SK-N-SH (cell line): Measurements from ENCODE around the gene CDCA8. TPM values are rescaled to one million over a fixed set of nuclear protein-coding genes. Genes with fewer than 3 reads are reported as not detected.

Experiments
- CTCF ChIA-PET: fragments of 300-600, 350-600 bp; formaldehyde crosslinking; extraction: SDS; loops from one replicate; lab custom pipeline; 2021; lab: Yijun Ruan, JAX
- POLR2A ChIA-PET: fragments of 350-600 bp; sonication (Branson Sonifier 250); formaldehyde crosslinking; extraction: SDS; loops from one replicate; lab custom pipeline; 2020; ENCODE audit warnings: antibody characterized with exemption, inconsistent platforms; lab: Yijun Ruan, JAX
- DNase-seq: peaks from one replicate; pipeline ENCODE4 v3.0.0; 2012
- H2AFZ ChIP-seq: fragments of 200-600 bp; sonication (generic); 2 replicates; pipeline ENCODE4 v1.8.1; 2016; ENCODE audit warnings: antibody characterized with exemption, mild to moderate bottlenecking, low read depth
- H3F3A ChIP-seq: fragments of 200-600 bp; sonication (generic); replicated peaks from 2 replicates; pipeline ENCODE3; 2016; ENCODE audit warnings: antibody characterized with exemption, mild to moderate bottlenecking; ENCODE audit not compliant: insufficient read depth
- H3K27ac ChIP-seq, 2 experiments: fragments of 200-500 bp in 1 of 2; fragments of 200-600 bp in 1 of 2; sonication (Bioruptor generic) in 1 of 2; sonication (generic), shearing (Covaris generic) in 1 of 2; 2 replicates each; pipeline versions ENCODE4 v1.5.1 to v1.6.1; 2014 to 2016; ENCODE audit warnings: low read depth in 2 of 2, inconsistent platforms in 1 of 2, low read length in 1 of 2, mild to moderate bottlenecking in 1 of 2, mixed read lengths in 1 of 2
- H3K27me3 ChIP-seq: fragments of 200-600 bp; sonication (generic), shearing (Covaris generic); 2 replicates; pipeline ENCODE4 v1.6.1; 2016; ENCODE audit warnings: mixed run types; ENCODE audit not compliant: insufficient read depth
- H3K36me3 ChIP-seq, 2 experiments: fragments of 200-500 bp in 1 of 2; fragments of 200-600 bp in 1 of 2; sonication (Bioruptor generic) in 1 of 2; sonication (generic) in 1 of 2; replicated peaks in 1 of 2; 2 replicates each; pipeline versions ENCODE3 to v1.5.1; 2014 to 2016; ENCODE audit warnings: low read length in 1 of 2, mild to moderate bottlenecking in 1 of 2; ENCODE audit not compliant: insufficient read depth in 2 of 2, control insufficient read depth in 1 of 2
- H3K4me1 ChIP-seq, 2 experiments: fragments of 200-500 bp in 1 of 2; fragments of 200-600 bp in 1 of 2; sonication (Bioruptor generic) in 1 of 2; sonication (generic), shearing (Covaris generic) in 1 of 2; 2 replicates each; pipeline versions ENCODE4 v1.5.1 to v1.6.1; 2014 to 2016; ENCODE audit warnings: low read depth in 1 of 2, low read length in 1 of 2, mixed run types in 1 of 2; ENCODE audit not compliant: insufficient read depth in 2 of 2, control insufficient read depth in 1 of 2
- H3K4me2 ChIP-seq: fragments of 200-600 bp; sonication (generic), shearing (Covaris generic); 2 replicates; pipeline ENCODE4 v1.6.1; 2017; ENCODE audit warnings: mixed run types
- H3K4me3 ChIP-seq, 2 experiments: fragments of 200-500 bp in 1 of 2; fragments of 200-600 bp in 1 of 2; sonication (Bioruptor generic) in 1 of 2; sonication (generic), shearing (Covaris generic) in 1 of 2; 2 replicates each; pipeline versions ENCODE4 v1.5.1 to v1.8.1; 2014 to 2016; ENCODE audit warnings: low read depth in 2 of 2, inconsistent platforms in 1 of 2, low read length in 1 of 2, mild to moderate bottlenecking in 1 of 2, mixed read lengths in 1 of 2, moderate library complexity in 1 of 2
- H3K79me2 ChIP-seq: fragments of 200-600 bp; sonication (generic); 2 replicates; pipeline ENCODE4 v1.8.1; 2017; ENCODE audit warnings: mild to moderate bottlenecking; ENCODE audit not compliant: insufficient read depth
- H3K9ac ChIP-seq: fragments of 200-600 bp; sonication (generic); 2 replicates; pipeline ENCODE4 v1.6.1; 2017; ENCODE audit warnings: mixed run types
- H3K9me2 ChIP-seq: fragments of 200-600 bp; sonication (generic); 2 replicates; pipeline ENCODE4 v1.6.1; 2017; ENCODE audit warnings: mixed run types
- H3K9me3 ChIP-seq: fragments of 200-600 bp; sonication (generic); 2 replicates; pipeline ENCODE4 v1.6.1; 2017; ENCODE audit warnings: mixed run types, mild to moderate bottlenecking, moderate library complexity
- H4K20me1 ChIP-seq: fragments of 200-600 bp; sonication (generic); 2 replicates; pipeline ENCODE4 v1.6.1; 2017; ENCODE audit warnings: mild to moderate bottlenecking, mixed run types; ENCODE audit not compliant: insufficient read depth
- CHD2 ChIP-seq: fragments of 150-350 bp; IDR thresholded peaks from 2 replicates; pipeline ENCODE4 v1.6.1; 2018; ENCODE audit warnings: low read length; ENCODE audit not compliant: partially characterized antibody
- CTCF ChIP-seq: fragments of 200-600 bp; sonication (generic); IDR thresholded peaks from 2 replicates; pipeline ENCODE4 v1.6.1; 2017; ENCODE audit warnings: antibody characterized with exemption, mild to moderate bottlenecking, moderate library complexity
- ELF1 ChIP-seq: IDR thresholded peaks from 2 replicates; pipeline ENCODE4 v1.4.0; 2012
- EP300 ChIP-seq, 2 experiments: IDR thresholded peaks; 2 replicates each; pipeline versions ENCODE4 v1.4.0 to v1.6.1; 2012; ENCODE audit warnings: borderline replicate concordance in 1 of 2, low read depth in 1 of 2, low read length in 1 of 2
- FOSL2 ChIP-seq: IDR thresholded peaks from 2 replicates; pipeline ENCODE4 v1.4.0; 2012; ENCODE audit warnings: low read depth, mild to moderate bottlenecking, moderate library complexity, borderline replicate concordance
- GABPA ChIP-seq: IDR thresholded peaks from 2 replicates; pipeline ENCODE4 v1.4.0; 2012; ENCODE audit warnings: low read depth, mild to moderate bottlenecking
- JUND ChIP-seq: IDR thresholded peaks from 2 replicates; pipeline ENCODE4 v1.4.0; 2012
- MAX ChIP-seq: IDR thresholded peaks from 2 replicates; pipeline ENCODE4 v1.4.0; 2012; ENCODE audit warnings: low read depth
- MXI1 ChIP-seq: IDR thresholded peaks from 2 replicates; pipeline ENCODE4 v1.6.1; 2012; ENCODE audit warnings: mild to moderate bottlenecking, low read depth, low read length, improper control_type of control experiment
- NFIC ChIP-seq: IDR thresholded peaks from 2 replicates; pipeline ENCODE4 v1.4.0; 2012; ENCODE audit warnings: borderline replicate concordance
- PBX3 ChIP-seq: IDR thresholded peaks from 2 replicates; pipeline ENCODE4; 2012
- RAD21 ChIP-seq: IDR thresholded peaks from 2 replicates; pipeline ENCODE4 v1.6.1; 2012; ENCODE audit warnings: mild to moderate bottlenecking, low read length
- RCOR1 ChIP-seq: fragments of 150-350 bp; IDR thresholded peaks from 2 replicates; pipeline ENCODE4 v1.6.1; 2017; ENCODE audit warnings: antibody characterized with exemption, low read length
- REST ChIP-seq: IDR thresholded peaks from 2 replicates; pipeline ENCODE4 v1.6.1; 2012; ENCODE audit warnings: mild to moderate bottlenecking, low read depth, low read length, moderate library complexity
- RXRA ChIP-seq: IDR thresholded peaks from 2 replicates; pipeline ENCODE4 v1.4.0; 2012; ENCODE audit warnings: low read depth, mild to moderate bottlenecking, borderline replicate concordance
- SIN3A ChIP-seq: IDR thresholded peaks from 2 replicates; pipeline ENCODE4 v1.6.1; 2012; ENCODE audit warnings: low read depth, mild to moderate bottlenecking, low read length, moderate library complexity, borderline replicate concordance
- SMC3 ChIP-seq: IDR thresholded peaks from 2 replicates; pipeline ENCODE4 v1.6.1; 2012; ENCODE audit warnings: low read depth, low read length, improper control_type of control experiment
- TEAD4 ChIP-seq: IDR thresholded peaks from 2 replicates; pipeline ENCODE4 v1.4.0; 2012; ENCODE audit warnings: mild to moderate bottlenecking, borderline replicate concordance; ENCODE audit not compliant: insufficient read depth
- USF1 ChIP-seq: IDR thresholded peaks from 2 replicates; pipeline ENCODE4 v1.4.0; 2012; ENCODE audit warnings: low read depth, borderline replicate concordance
- USF2 ChIP-seq: fragments of 150-350 bp; IDR thresholded peaks from 2 replicates; pipeline ENCODE4 v1.6.1; 2017; ENCODE audit warnings: antibody characterized with exemption, low read length, low read depth, borderline replicate concordance
- YY1 ChIP-seq: IDR thresholded peaks from 2 replicates; pipeline ENCODE4 v1.4.0; 2012; ENCODE audit warnings: low read depth, mild to moderate bottlenecking
- WGBS: methylation state at CpG from one replicate; pipeline ENCODE4 v1.1.6; 2017; ENCODE audit warnings: low lambda C conversion rate; 5-methylcytosine and 5-hydroxymethylcytosine counted together
- polyA plus RNA-seq, 3 experiments: library from polyadenylated mRNA; depleted of rRNA; stranded (reverse); fragments of >200 nt; gene quantifications; 2 replicates each; pipeline ENCODE4 v1.2.3, GENCODE V29; 2012

The CDCA8 gene
- 18.9 and 22.9 TPM in 2 replicates for polyA plus RNA-seq (2012; rRNA removed)
- 16.2 and 21.3 TPM in 2 replicates for polyA plus RNA-seq (2012; cell fraction: cytosol; rRNA removed)
- 14.5 and 22.7 TPM in 2 replicates for polyA plus RNA-seq (2012; cell fraction: nucleus; rRNA removed)

- Histone ChIP-seq H3K9ac (peak within 1 kb of the TSS; percentile 85), H3K4me3 (peak within 1 kb of the TSS; percentile 88 to 98), H3F3A (no peaks in the 10 kb centered on the region), H3K9me2 (no peaks in the 10 kb centered on the region), H4K20me1 (no peaks in the 10 kb centered on the region; the same call in 1 of the 2 replicates), H3K36me3 (peaks cover 21 to 26% of the 10 kb centered on the region in 2 experiments), H3K27ac (peak within 1 kb of the TSS; percentile 50 to 53; a peak in 2 of 4 replicates), H3K4me1 (peaks cover 16 to 20% of the 10 kb centered on the region in 2 experiments; a peak in 2 of 4 replicates), H3K79me2 (peaks cover 89% of the 10 kb centered on the region), H3K9me3 (no peaks in the 10 kb centered on the region), H3K27me3 (no peaks in the 10 kb centered on the region), H2AFZ (peak within 1 kb of the TSS; percentile 97), H3K4me2 (peak within 1 kb of the TSS; percentile 87)
- ChIA-PET POLR2A (interaction anchor here (0.9 to 1.5 kb wide), 3 partner anchors 73 to 116 kb away, joined by 4 to 6 read pairs (median 5); partner anchors contain the start of genes EPHA10, GNL2 and YRDC), CTCF (interaction anchor here (0.6 to 4.9 kb wide), 11 partner anchors 10 to 216 kb away, joined by 3 to 33 read pairs (median 3); partner anchors contain the start of genes C1orf122, MEAF6 and YRDC)
- WGBS, result under 1% methylated on average over 37 of the region's 54 CpGs
- peak; percentile 98 for DNase-seq
- no peak for TF ChIP-seq SMC3
- no peak for TF ChIP-seq RXRA
- TF ChIP-seq RCOR1, result no peak
- no peak for TF ChIP-seq PBX3
- no peak for TF ChIP-seq EP300 (IDR thresholded peaks at IDR 0.05; ENCODE audit: borderline replicate concordance in 1 of 2, low read depth in 1 of 2, low read length in 1 of 2)
- no peak for TF ChIP-seq FOSL2
- TF ChIP-seq ELF1, result peak; percentile 83
- TF ChIP-seq GABPA, result peak; percentile 79
- peak; percentile 98 for TF ChIP-seq MXI1
- TF ChIP-seq CTCF, result peak; percentile 62
- no peak for TF ChIP-seq TEAD4
- TF ChIP-seq RAD21, result no peak
- no peak for TF ChIP-seq REST
- peak; percentile 86 for TF ChIP-seq CHD2
- TF ChIP-seq SIN3A, result peak; percentile 99
- no peak for TF ChIP-seq JUND
- no peak for TF ChIP-seq USF1
- 0 out of 2 replicates have a peak, but pooled peaks have one; percentile 74 for TF ChIP-seq MAX
- TF ChIP-seq USF2, result no peak
- peak; percentile 35; the same call in 1 of the 2 replicates for TF ChIP-seq YY1
- no peak for TF ChIP-seq NFIC
These were observed at the start of gene CDCA8 for GRCh38 chr1:37692078-37692833. Gene CDCA8 (plus strand): TSS chr1:37692516. CDS start chr1:37692691, 175 bp downstream.
